ENCODE results near the gene SBK3. TPM values are rescaled to one million over a fixed set of nuclear protein-coding genes. Genes with fewer than 3 reads are reported as not detected.
A peak's percentile ranks its signal among the peaks of the same experiment; 100 is the strongest.

SBK3 gene
- polyA plus RNA-seq, 1 experiment = not detected

GRCh38 chr19:55504252-55504603, 41.1 kb downstream of the SBK3 start:
- CTCF ChIA-PET = interaction anchor here (0.6 to 2.9 kb wide), 49 partner anchors 9 to 899 kb away, joined by 3 to 144 read pairs (median 5); partner anchors contain the start of genes FIZ1, ISOC2, NAT14 and SSC5D
- POLR2A ChIA-PET = interaction anchor here (0.5 to 1.4 kb wide), 16 partner anchors 11 to 363 kb away, joined by 3 to 18 read pairs (median 4); partner anchors contain the start of genes HSPBP1, ISOC2, KMT5C and NAT14
- Histone ChIP-seq H3K27me3 (ENCODE audit: control insufficient read depth, insufficient read depth, low read length) (no peaks in the 10 kb centered on the region), H3K27ac (ENCODE audit: low read depth, low read length) (no peak overlapping the region), H3K9me3 (ENCODE audit: control insufficient read depth, insufficient read depth, low read length) (peaks cover 7% of the 10 kb centered on the region; the same call in 1 of the 2 replicates), H3K4me3 (ENCODE audit: low read depth, low read length) (no peak overlapping the region; the same call in 1 of the 2 replicates)
- no peak for DNase-seq (ENCODE audit: low read depth, low spot score)
- TF ChIP-seq CTCF (IDR thresholded peaks at IDR 0.05; ENCODE audit: low read depth, low read length) = no peak

- Histone ChIP-seq H3K4me3 (ENCODE audit: low read depth, low read length) (peak overlapping the region; percentile 69), H3K27me3 (ENCODE audit: control insufficient read depth, insufficient read depth, low read length) (no peaks in the 10 kb centered on the region), H3K9me3 (ENCODE audit: control insufficient read depth, insufficient read depth, low read length) (peaks cover 7% of the 10 kb centered on the region; the same call in 1 of the 2 replicates), H3K27ac (ENCODE audit: low read depth, low read length) (no peak overlapping the region)
- TF ChIP-seq CTCF (IDR thresholded peaks at IDR 0.05; ENCODE audit: low read depth, low read length) = peak; percentile 96
- ChIA-PET CTCF (interaction anchor here (0.5 to 2.9 kb wide), 61 partner anchors 10 to 900 kb away, joined by 3 to 144 read pairs (median 4); partner anchors contain the start of genes FIZ1, ISOC2, NAT14 and SSC5D), POLR2A (interaction anchor here (0.6 to 1.4 kb wide), 15 partner anchors 16 to 363 kb away, joined by 3 to 18 read pairs (median 4); partner anchors contain the start of genes HSPBP1, ISOC2, KMT5C and NAT14)
- peak; percentile 80 for DNase-seq (ENCODE audit: low read depth, low spot score)
These were observed 41.7 kb downstream of the SBK3 start for GRCh38 chr19:55503502-55504251.

- ChIA-PET POLR2A (interaction anchor here (1.2 to 1.4 kb wide), 3 partner anchors 27 to 362 kb away, joined by 4 to 18 read pairs (median 7); partner anchors contain the start of genes UBE2S and ZNF628), CTCF (interaction anchor here (0.6 to 2.9 kb wide), 16 partner anchors 10 to 362 kb away, joined by 3 to 144 read pairs (median 6); partner anchors contain the start of genes NAT14 and SSC5D)
- no peak for DNase-seq (ENCODE audit: low read depth, low spot score)
- no peak for TF ChIP-seq CTCF (IDR thresholded peaks at IDR 0.05; ENCODE audit: low read depth, low read length)
- Histone ChIP-seq H3K9me3 (ENCODE audit: control insufficient read depth, insufficient read depth, low read length) (peaks cover 7% of the 10 kb centered on the region; the same call in 1 of the 2 replicates), H3K4me3 (ENCODE audit: low read depth, low read length) (no peak overlapping the region), H3K27ac (ENCODE audit: low read depth, low read length) (no peak overlapping the region), H3K27me3 (ENCODE audit: control insufficient read depth, insufficient read depth, low read length) (no peaks in the 10 kb centered on the region)
These were observed 42.2 kb downstream of the SBK3 start for GRCh38 chr19:55503157-55503501.

- no peak overlapping the region for H3K4me3 ChIP-seq (ENCODE audit: low read depth, low read length)
- no peak for TF ChIP-seq CTCF (IDR thresholded peaks at IDR 0.05; ENCODE audit: low read depth, low read length)
- DNase-seq (ENCODE audit: low read depth, low spot score) = no peak
- peaks cover 7% of the 10 kb centered on the region; the same call in 1 of the 2 replicates for H3K9me3 ChIP-seq (ENCODE audit: control insufficient read depth, insufficient read depth, low read length)
- POLR2A ChIA-PET = interaction anchor here (1.1 kb wide), 1 partner anchor 15 kb away, joined by 3 read pairs; no protein-coding TSS in a partner anchor
- CTCF ChIA-PET = interaction anchor here (0.7 kb wide), 1 partner anchor 35 kb away, joined by 4 read pairs; no protein-coding TSS in a partner anchor
- H3K27ac ChIP-seq (ENCODE audit: low read depth, low read length) = no peak overlapping the region
- H3K27me3 ChIP-seq (ENCODE audit: control insufficient read depth, insufficient read depth, low read length) = no peaks in the 10 kb centered on the region
These were observed 43.0 kb downstream of the SBK3 start for GRCh38 chr19:55502197-55502952.

Measured in AG04450 (cell line).